ENCODE results near the gene WNT3.

The WNT3 gene

DNA sequence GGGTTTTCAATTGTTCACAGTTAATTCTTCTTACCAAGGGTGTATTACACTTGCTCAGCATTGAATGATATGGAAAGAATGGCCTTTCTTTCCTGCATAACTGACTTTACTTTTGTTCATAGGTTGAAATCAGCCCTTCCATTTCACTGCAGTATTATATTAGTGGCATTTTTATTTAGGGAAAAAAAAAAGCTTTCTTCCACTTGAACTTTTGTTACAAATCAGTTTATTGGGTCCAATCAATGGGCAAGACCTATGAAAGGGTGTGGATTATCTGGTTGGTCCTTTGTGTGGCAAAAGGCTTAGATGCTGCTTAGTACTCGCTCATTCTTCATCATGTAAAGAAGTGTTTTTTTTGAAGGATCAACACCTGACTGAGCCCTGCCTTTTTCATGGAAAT, 74.1 kb downstream of the WNT3 start:
- no peaks in the 10 kb centered on the region for H3K9me3 ChIP-seq (ENCODE audit: control insufficient read depth in 2 of 2, low read length in 2 of 2)
- H3K4me3 ChIP-seq (ENCODE audit: low read length in 2 of 2): no peak overlapping the region
- no peak overlapping the region for H3K9ac ChIP-seq (ENCODE audit: low read length in 2 of 2)
- no peaks in the 10 kb centered on the region for H3K36me3 ChIP-seq (ENCODE audit: control insufficient read depth in 2 of 2, insufficient read depth in 2 of 2, low read length in 2 of 2)
- H3K27me3 ChIP-seq (ENCODE audit: control insufficient read depth in 1 of 2, insufficient read depth in 2 of 2, low read length in 2 of 2): no peaks in the 10 kb centered on the region
- peaks cover 7% of the 10 kb centered on the region for H3K4me1 ChIP-seq (ENCODE audit: control insufficient read depth, insufficient read depth, low read length)
- no peak overlapping the region for H3K27ac ChIP-seq (ENCODE audit: low read length)

DNA sequence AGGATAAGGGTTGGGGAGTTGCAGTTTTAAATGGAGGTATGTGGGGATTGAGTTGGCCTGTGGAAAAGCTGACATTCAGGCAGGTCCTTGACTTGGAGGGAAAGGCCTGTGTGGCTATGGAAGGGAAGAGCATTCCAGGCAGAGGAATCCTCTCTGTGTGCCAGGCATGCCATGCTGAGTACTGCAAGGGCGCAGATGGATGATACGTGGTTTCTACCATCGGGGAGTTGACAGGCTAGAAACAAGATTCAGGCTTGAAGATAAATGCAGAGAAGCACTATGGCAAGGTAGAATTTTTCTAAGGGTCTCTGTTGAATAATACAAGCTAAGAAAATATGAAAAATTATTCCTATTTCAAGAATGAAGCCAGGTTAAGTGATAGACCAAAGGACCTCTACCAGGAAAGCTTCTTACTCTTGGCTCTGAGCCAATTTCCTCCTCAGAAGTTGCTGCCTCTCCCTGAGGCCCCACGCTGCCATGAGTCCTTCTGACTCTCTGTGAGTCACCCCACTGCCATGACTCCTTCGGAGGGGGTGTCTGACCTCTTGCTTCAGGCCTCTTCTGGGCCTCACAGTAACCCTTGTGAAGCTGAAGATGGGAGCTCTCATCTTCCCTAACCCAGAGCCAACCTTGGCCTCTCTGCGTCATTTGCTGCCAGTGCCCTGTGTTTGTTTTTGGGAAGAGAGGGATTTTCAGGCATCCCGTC, 75.8 kb downstream of the WNT3 start:
- H3K27me3 ChIP-seq (ENCODE audit: control insufficient read depth in 1 of 2, insufficient read depth in 2 of 2, low read length in 2 of 2): no peaks in the 10 kb centered on the region
- H3K27ac ChIP-seq (ENCODE audit: low read length): no peak overlapping the region
- no peaks in the 10 kb centered on the region for H3K9me3 ChIP-seq (ENCODE audit: control insufficient read depth in 2 of 2, low read length in 2 of 2)
- no peaks in the 10 kb centered on the region for H3K36me3 ChIP-seq (ENCODE audit: control insufficient read depth in 2 of 2, insufficient read depth in 2 of 2, low read length in 2 of 2)
- peaks cover 7% of the 10 kb centered on the region for H3K4me1 ChIP-seq (ENCODE audit: control insufficient read depth, insufficient read depth, low read length)
- H3K4me3 ChIP-seq (ENCODE audit: low read length in 2 of 2): no peak overlapping the region
- H3K9ac ChIP-seq (ENCODE audit: low read length in 2 of 2): no peak overlapping the region

DNA sequence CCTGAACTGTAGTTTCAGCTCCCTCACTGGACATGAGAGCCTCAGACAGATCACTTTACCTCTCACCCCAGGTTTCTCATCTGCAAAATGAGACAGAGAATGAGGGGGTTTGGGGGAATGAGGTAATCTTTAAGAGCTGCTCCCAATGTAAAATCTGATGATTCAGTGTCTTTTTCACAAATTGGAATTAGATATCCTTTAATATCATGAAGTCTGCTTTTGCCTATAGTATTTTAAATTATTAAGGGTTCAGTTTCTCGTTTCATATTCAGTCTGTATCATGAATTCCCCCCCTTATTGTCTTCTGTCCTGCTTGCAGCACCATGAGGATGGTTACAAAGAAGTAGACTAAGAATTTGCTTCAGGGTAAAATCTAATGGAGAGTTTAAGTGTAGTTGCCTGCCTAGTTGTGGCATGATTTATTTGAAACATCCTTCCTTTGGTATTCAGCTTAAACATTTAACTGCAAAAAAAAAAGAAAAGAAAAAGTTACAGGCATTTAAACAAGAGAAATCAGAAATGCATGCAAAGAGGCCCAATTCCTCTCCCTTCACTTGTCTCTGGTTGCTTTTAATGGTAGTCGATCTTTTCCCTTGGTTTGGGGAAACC, 77.3 kb downstream of the WNT3 start:
- Histone ChIP-seq H3K4me1 (ENCODE audit: control insufficient read depth, insufficient read depth, low read length) (peaks cover 7% of the 10 kb centered on the region), H3K27ac (ENCODE audit: low read length) (no peak overlapping the region), H3K9ac (ENCODE audit: low read length in 2 of 2) (no peak overlapping the region), H3K27me3 (ENCODE audit: control insufficient read depth in 1 of 2, insufficient read depth in 2 of 2, low read length in 2 of 2) (no peaks in the 10 kb centered on the region), H3K9me3 (ENCODE audit: control insufficient read depth in 2 of 2, low read length in 2 of 2) (no peaks in the 10 kb centered on the region), H3K36me3 (ENCODE audit: control insufficient read depth in 2 of 2, insufficient read depth in 2 of 2, low read length in 2 of 2) (no peaks in the 10 kb centered on the region), H3K4me3 (ENCODE audit: low read length in 2 of 2) (no peak overlapping the region)

DNA sequence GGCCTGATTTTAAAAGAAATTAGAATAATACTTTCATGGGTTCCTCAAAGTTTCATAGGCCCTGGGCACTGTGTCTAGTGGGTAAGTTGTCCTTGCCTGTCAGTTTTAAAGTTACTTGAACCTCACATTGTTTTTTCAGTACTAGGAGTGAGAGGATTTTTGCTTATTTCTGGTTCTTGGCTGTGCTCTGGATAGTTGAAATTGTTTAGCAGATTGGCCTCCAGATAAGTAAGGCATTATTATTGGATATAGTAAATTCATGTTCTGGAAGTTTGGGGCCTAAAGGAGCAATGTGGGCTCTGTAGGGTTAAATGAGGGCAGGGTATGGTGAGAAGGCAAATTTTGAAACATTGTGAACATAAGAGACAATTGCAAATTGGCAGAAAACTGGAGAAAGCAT, 78.5 kb downstream of the WNT3 start:
- Histone ChIP-seq H3K27ac (ENCODE audit: low read length) (no peak overlapping the region), H3K36me3 (ENCODE audit: control insufficient read depth in 2 of 2, insufficient read depth in 2 of 2, low read length in 2 of 2) (no peaks in the 10 kb centered on the region), H3K4me1 (ENCODE audit: control insufficient read depth, insufficient read depth, low read length) (peaks cover 7% of the 10 kb centered on the region), H3K9ac (ENCODE audit: low read length in 2 of 2) (no peak overlapping the region), H3K27me3 (ENCODE audit: control insufficient read depth in 1 of 2, insufficient read depth in 2 of 2, low read length in 2 of 2) (no peaks in the 10 kb centered on the region), H3K4me3 (ENCODE audit: low read length in 2 of 2) (no peak overlapping the region), H3K9me3 (ENCODE audit: control insufficient read depth in 2 of 2, low read length in 2 of 2) (no peaks in the 10 kb centered on the region)

DNA sequence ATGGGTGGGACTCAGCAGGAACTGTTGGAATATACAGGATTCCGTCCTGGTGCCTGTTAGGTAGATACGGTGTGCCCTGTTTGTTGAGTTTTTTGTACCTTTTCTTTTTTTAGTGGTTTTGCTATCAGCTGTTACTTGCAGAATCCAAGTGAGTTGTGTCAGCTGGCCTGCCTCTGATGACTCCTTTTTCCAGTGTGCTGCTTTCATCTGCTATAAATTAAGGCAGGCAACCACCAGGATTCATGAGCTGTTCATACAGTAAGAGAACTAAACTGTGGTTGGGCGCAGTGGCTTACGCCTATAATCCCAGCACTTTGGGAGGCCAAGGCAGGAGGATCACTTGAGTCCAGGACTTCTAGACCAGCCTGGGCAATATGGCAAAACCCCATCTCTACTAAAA, 79.9 kb downstream of the WNT3 start:
- H3K4me3 ChIP-seq (ENCODE audit: low read length in 2 of 2): no peak overlapping the region
- H3K36me3 ChIP-seq (ENCODE audit: control insufficient read depth in 2 of 2, insufficient read depth in 2 of 2, low read length in 2 of 2): no peaks in the 10 kb centered on the region
- H3K27ac ChIP-seq (ENCODE audit: low read length): no peak overlapping the region
- no peak overlapping the region for H3K9ac ChIP-seq (ENCODE audit: low read length in 2 of 2)
- peaks cover 7% of the 10 kb centered on the region for H3K4me1 ChIP-seq (ENCODE audit: control insufficient read depth, insufficient read depth, low read length)
- H3K9me3 ChIP-seq (ENCODE audit: control insufficient read depth in 2 of 2, low read length in 2 of 2): no peaks in the 10 kb centered on the region
- no peaks in the 10 kb centered on the region for H3K27me3 ChIP-seq (ENCODE audit: control insufficient read depth in 1 of 2, insufficient read depth in 2 of 2, low read length in 2 of 2)

DNA sequence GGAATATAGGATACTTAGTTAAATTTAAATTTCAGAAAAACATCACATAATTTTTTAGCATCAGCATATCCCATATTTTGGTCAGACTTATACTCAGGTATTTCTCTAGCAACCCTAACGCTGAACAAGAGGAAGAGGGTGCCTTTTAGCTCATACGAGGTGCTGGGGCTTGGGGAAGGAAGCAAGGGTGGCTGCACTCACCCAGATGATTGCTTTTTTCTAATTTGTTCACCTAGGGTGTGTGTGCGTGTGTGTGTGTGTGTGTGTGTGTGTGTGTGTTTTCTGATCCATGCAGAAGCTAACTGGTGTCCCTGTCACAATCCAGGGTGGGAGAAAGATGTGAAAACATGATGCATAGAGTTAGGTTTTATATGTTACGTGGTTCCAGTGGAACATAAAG, 81.2 kb downstream of the WNT3 start:
- Histone ChIP-seq H3K27ac (ENCODE audit: low read length) (no peak overlapping the region), H3K4me3 (ENCODE audit: low read length in 2 of 2) (no peak overlapping the region), H3K36me3 (ENCODE audit: control insufficient read depth in 2 of 2, insufficient read depth in 2 of 2, low read length in 2 of 2) (peaks cover 3 to 4% of the 10 kb centered on the region in 2 donors), H3K4me1 (ENCODE audit: control insufficient read depth, insufficient read depth, low read length) (peaks cover under 1% of the 10 kb centered on the region), H3K9me3 (ENCODE audit: control insufficient read depth in 2 of 2, low read length in 2 of 2) (no peaks in the 10 kb centered on the region), H3K9ac (ENCODE audit: low read length in 2 of 2) (no peak overlapping the region), H3K27me3 (ENCODE audit: control insufficient read depth in 1 of 2, insufficient read depth in 2 of 2, low read length in 2 of 2) (no peaks in the 10 kb centered on the region)

DNA sequence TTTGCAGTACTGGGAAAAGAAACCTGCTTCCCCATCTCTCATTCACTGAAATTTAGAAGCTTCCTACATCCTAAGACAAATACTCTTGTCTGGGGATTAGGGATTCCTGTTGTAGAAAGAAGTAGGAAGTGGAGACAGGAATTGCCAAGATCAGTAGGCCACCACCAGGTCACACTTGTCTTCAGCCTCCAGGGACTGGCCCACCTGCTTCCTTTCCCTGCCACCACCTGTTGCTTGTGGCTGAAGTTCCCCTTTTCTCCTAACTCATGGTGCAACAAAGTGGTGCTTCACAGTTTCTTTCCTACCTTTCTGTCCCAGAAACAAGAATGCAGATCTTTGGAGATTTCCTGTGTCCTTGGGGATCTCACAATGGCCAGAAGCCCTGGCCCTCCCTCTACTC, 82.4 kb downstream of the WNT3 start:
- Histone ChIP-seq H3K27me3 (ENCODE audit: control insufficient read depth in 1 of 2, insufficient read depth in 2 of 2, low read length in 2 of 2) (no peaks in the 10 kb centered on the region), H3K4me3 (ENCODE audit: low read length in 2 of 2) (no peak overlapping the region), H3K9me3 (ENCODE audit: control insufficient read depth in 2 of 2, low read length in 2 of 2) (no peaks in the 10 kb centered on the region), H3K27ac (ENCODE audit: low read length) (no peak overlapping the region), H3K4me1 (ENCODE audit: control insufficient read depth, insufficient read depth, low read length) (no peaks in the 10 kb centered on the region), H3K36me3 (ENCODE audit: control insufficient read depth in 2 of 2, insufficient read depth in 2 of 2, low read length in 2 of 2) (peaks cover 3 to 4% of the 10 kb centered on the region in 2 donors), H3K9ac (ENCODE audit: low read length in 2 of 2) (no peak overlapping the region)

DNA sequence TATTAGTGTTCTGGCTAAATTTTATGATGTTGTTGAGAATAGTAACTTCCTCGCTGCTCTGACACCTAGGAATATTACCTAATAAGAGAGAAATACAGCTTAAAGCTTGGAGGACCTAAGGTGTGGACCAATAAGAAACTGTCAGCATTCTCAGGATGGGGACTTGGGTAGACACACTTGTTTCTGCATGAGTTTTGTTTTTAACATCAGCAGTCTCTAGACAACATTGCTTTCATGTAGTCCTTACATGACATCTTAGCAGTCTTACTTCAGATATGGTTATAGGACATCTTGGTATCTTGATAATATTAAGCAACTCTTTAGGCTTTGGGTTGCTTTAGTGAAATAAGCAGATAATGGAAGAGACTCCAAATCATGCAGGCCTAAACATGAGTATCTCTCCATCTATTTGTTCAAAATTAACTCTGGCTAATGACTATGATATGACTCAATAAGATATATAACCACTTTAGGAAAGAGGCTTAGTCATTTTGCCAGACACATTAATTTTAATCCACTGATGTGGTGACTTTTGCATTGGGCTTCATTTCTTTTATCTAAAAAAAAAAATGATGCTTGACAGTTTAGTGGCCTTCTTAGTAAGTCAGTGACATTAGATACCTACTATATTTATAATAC, 84.5 kb downstream of the WNT3 start:
- Histone ChIP-seq H3K4me3 (ENCODE audit: low read length in 2 of 2) (no peak overlapping the region), H3K27ac (ENCODE audit: low read length) (no peak overlapping the region), H3K4me1 (ENCODE audit: control insufficient read depth, insufficient read depth, low read length) (no peaks in the 10 kb centered on the region), H3K27me3 (ENCODE audit: control insufficient read depth in 1 of 2, insufficient read depth in 2 of 2, low read length in 2 of 2) (no peaks in the 10 kb centered on the region), H3K9ac (ENCODE audit: low read length in 2 of 2) (no peak overlapping the region), H3K9me3 (ENCODE audit: control insufficient read depth in 2 of 2, low read length in 2 of 2) (no peaks in the 10 kb centered on the region), H3K36me3 (ENCODE audit: control insufficient read depth in 2 of 2, insufficient read depth in 2 of 2, low read length in 2 of 2) (peaks cover 4 to 5% of the 10 kb centered on the region in 2 donors)

DNA sequence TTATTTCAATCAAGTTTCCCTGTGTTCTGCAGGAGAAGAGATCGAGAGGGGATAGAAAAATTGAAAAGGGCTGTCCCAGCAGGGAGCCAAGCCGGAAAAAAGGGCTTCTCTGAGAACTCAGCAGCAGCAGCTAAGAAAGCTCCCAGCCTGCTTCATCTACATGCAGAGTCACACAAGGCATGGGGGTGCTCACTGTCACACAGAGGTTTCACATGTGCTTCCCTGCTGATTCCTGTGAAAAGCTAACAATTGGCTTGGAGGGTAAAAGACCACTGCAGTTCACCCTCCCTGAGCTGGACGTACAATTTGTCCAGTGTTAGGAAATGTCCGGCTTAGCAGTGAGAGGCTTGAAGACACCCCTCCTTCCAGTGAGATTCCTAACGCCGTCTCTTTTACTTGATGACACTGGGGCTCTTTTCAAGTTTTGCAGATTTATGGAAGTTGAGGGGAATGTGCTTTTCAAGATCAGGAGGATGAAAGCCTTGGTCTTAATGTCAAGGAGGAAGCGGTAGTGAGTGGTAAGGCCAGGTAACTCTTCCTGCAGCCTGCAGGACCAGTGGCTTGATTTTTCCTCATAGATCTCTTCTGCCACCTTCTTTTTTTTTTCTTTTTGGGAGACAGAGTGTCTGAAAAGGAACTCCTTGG, 85.6 kb downstream of the WNT3 start:
- Histone ChIP-seq H3K9ac (ENCODE audit: low read length in 2 of 2) (no peak overlapping the region), H3K4me3 (ENCODE audit: low read length in 2 of 2) (no peak overlapping the region), H3K27me3 (ENCODE audit: control insufficient read depth in 1 of 2, insufficient read depth in 2 of 2, low read length in 2 of 2) (no peaks in the 10 kb centered on the region), H3K9me3 (ENCODE audit: control insufficient read depth in 2 of 2, low read length in 2 of 2) (no peaks in the 10 kb centered on the region), H3K27ac (ENCODE audit: low read length) (no peak overlapping the region), H3K36me3 (ENCODE audit: control insufficient read depth in 2 of 2, insufficient read depth in 2 of 2, low read length in 2 of 2) (peaks cover 4 to 5% of the 10 kb centered on the region in 2 donors), H3K4me1 (ENCODE audit: control insufficient read depth, insufficient read depth, low read length) (no peaks in the 10 kb centered on the region)

DNA sequence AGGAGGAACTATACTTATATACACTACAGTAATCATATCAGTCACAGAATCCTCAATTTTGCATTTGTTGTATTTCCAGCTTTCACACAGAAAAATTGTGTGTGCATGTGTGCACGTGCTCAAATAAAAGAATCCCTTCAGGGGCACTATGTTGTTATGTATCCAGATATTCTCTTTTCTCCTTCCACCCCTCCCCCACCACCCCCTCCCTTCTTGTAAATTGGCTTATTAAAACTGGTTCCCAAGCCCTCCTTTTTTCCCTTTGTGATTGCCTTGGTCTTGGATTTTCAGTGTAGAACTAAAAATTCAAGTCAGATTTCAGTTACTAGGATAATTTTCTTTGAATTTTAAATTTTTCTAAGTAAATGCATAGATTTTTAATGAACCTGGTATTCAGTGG, 86.3 kb downstream of the WNT3 start:
- Histone ChIP-seq H3K9ac (ENCODE audit: low read length in 2 of 2) (no peak overlapping the region), H3K4me1 (ENCODE audit: control insufficient read depth, insufficient read depth, low read length) (no peaks in the 10 kb centered on the region), H3K9me3 (ENCODE audit: control insufficient read depth in 2 of 2, low read length in 2 of 2) (no peaks in the 10 kb centered on the region), H3K4me3 (ENCODE audit: low read length in 2 of 2) (no peak overlapping the region), H3K36me3 (ENCODE audit: control insufficient read depth in 2 of 2, insufficient read depth in 2 of 2, low read length in 2 of 2) (peaks cover 4 to 5% of the 10 kb centered on the region in 2 donors), H3K27ac (ENCODE audit: low read length) (no peak overlapping the region), H3K27me3 (ENCODE audit: control insufficient read depth in 1 of 2, insufficient read depth in 2 of 2, low read length in 2 of 2) (no peaks in the 10 kb centered on the region)
